ENCODE data around the gene LIPM. TPM values are rescaled to one million over a fixed set of nuclear protein-coding genes. Genes with fewer than 3 reads are reported as not detected.

The LIPM gene
- total RNA-seq, 1 donor from 2014 or later: not detected

DNA sequence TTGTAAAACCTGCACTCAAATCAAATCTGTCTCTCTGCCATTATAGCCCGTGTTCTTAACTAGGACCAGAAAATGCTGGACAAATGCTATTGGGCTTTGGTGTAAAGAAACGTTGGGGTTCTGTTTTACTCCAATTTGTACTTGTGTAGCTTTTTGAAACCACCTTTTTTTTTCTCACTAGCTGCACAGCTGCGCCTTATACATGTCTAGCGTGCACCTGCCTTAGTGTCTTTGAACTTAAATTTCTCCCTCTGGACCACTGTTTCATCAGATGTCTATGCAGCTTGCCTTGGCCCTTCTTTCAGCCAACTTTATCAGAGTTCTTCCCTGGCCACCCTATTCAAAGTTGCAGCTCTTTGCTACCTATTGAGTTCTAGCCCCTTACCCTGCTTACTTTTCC is 7.1 kb downstream of the LIPM start:
- intact Hi-C loops (cut with micrococcal nuclease): loop anchor here (1.0 kb wide), 3 partner anchors 81 to 244 kb away; no protein-coding TSS in a partner anchor
- Mint-ChIP-seq H3K36me3 (ENCODE audit: low read depth) (no peaks in the 10 kb centered on the region), H3K4me3 (no peak overlapping the region), H3K9me3 (no peaks in the 10 kb centered on the region), H3K27ac (no peak overlapping the region), H3K4me1 (ENCODE audit: low read depth) (peaks cover 13% of the 10 kb centered on the region), H3K27me3 (ENCODE audit: insufficient read depth) (peaks cover 7% of the 10 kb centered on the region)
- DNase-seq (ENCODE audit: low spot score): no peak

DNA sequence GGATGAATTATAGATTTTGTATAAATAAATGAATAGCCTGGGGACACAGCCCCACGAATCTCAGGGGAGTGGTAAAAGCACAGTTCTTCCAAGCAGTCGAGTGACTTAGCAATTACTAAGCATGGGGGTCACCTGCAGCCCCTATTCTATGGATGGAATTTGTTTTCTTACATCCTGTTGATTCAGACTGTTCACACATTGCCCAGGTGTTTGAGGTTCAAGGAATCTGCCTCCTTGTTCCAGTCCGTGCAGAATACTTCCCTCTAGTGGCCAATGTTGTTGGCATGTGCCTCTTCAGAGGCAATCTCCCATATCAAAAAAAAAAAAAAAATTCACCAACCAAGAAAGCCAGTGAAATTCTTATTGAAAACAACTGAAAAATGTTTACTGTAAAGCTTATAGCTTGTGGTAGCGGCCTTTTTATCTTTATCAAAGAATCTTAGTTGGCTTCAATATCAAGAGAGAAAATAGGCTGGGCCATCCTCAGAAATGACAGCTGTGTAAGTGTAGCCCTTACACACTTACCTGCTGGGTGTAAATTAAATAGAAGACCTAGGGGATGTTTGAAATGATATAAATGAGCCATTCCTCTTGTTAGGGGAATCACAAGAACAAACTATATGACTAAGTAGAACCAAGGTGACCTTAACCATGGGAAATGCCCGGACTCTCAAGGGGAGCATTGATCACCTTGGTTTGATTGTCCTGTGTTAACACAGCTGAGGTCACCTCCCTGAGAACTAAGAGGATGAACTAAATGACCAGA is 7.8 kb downstream of the LIPM start:
- H3K9me3 Mint-ChIP-seq: no peaks in the 10 kb centered on the region
- intact Hi-C loops (cut with micrococcal nuclease): loop anchor here (1.0 kb wide), 3 partner anchors 82 to 245 kb away; no protein-coding TSS in a partner anchor
- H3K27me3 Mint-ChIP-seq (ENCODE audit: insufficient read depth): peaks cover 4% of the 10 kb centered on the region
- H3K4me1 Mint-ChIP-seq (ENCODE audit: low read depth): peaks cover 18% of the 10 kb centered on the region
- no peaks in the 10 kb centered on the region for H3K36me3 Mint-ChIP-seq (ENCODE audit: low read depth)
- no peak overlapping the region for H3K4me3 Mint-ChIP-seq
- no peak overlapping the region for H3K27ac Mint-ChIP-seq
- peak; percentile 34 for DNase-seq (ENCODE audit: low spot score)

DNA sequence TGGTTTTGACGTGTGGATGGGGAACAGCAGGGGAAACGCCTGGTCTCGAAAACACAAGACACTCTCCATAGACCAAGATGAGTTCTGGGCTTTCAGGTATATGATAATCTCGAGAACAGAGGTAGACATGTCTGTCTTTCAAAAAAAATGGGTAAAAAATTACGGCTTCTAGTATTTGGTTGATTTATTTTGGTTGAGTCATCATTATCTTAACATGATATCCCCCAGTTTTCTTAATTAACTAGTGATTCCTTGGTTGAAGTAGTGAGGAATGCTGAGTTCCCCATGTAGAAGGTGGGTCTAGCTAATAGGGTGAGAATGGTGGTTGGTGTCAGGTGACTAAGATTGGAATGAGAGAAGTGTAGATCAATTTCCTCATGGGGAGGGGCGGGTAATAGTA is 10.7 kb downstream of the LIPM start:
- no peak overlapping the region for H3K4me3 Mint-ChIP-seq
- peaks cover 34% of the 10 kb centered on the region for H3K4me1 Mint-ChIP-seq (ENCODE audit: low read depth)
- peaks cover 11% of the 10 kb centered on the region for H3K27me3 Mint-ChIP-seq (ENCODE audit: insufficient read depth)
- H3K27ac Mint-ChIP-seq: no peak overlapping the region
- intact Hi-C loops (cut with micrococcal nuclease): no loop called here
- no peak for DNase-seq (ENCODE audit: low spot score)
- no peaks in the 10 kb centered on the region for H3K36me3 Mint-ChIP-seq (ENCODE audit: low read depth)
- H3K9me3 Mint-ChIP-seq: no peaks in the 10 kb centered on the region

DNA sequence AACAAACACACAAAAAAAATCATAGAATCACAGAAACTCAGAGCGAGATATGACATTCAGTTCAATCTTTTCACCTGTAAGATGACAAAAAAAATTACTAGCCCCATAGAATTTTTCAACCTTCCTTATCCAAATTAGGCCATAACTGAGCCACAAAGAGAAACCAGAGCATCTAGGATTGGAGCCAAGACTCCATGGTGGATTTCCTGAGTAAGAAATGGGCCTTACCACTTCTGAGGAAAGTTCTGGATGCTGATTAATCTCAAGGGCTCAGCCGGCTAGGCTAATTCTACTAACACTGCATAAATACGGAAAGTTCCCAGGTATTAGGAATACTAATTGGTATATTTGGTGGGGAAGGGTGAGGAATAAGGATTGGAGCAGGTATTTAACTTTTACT is 16.8 kb downstream of the LIPM start:
- Mint-ChIP-seq H3K4me3 (no peak overlapping the region), H3K4me1 (ENCODE audit: low read depth) (peaks cover 42% of the 10 kb centered on the region), H3K27me3 (ENCODE audit: insufficient read depth) (peaks cover 7% of the 10 kb centered on the region), H3K9me3 (no peaks in the 10 kb centered on the region), H3K27ac (no peak overlapping the region), H3K36me3 (ENCODE audit: low read depth) (peaks cover 5% of the 10 kb centered on the region)
- intact Hi-C loops (cut with micrococcal nuclease): no loop called here
- DNase-seq (ENCODE audit: low spot score): no peak

DNA sequence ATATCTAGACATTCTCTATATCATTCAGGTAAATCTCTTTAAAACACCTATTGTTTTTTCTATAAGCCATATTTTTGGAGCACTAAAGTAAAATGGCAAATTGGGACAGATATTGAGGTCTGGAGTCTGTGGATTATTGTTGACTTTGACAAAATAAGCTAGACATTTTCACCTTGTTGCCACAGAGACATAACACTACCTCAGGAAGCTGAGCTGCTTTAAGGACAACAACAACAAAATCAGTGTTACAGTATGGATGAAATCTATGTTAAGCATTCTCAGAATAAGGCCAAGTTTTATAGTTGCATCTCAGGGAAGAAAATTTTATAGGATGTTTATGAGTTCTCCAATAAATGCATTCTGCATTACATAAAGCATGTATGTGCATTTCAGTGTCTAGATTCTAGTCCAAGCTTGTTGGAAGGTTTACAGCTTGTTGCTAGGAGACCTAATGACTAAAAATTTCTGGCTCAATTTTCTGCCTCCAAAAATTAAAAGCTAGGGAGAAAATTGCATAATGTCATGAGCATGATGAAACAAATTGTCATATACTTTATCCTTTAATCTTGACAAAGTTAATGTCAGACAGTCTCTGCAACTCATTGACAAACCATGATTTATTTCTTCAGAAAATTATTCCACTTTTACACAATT is 18.3 kb downstream of the LIPM start:
- intact Hi-C loops (cut with micrococcal nuclease): loop anchor here (10.0 kb wide), 1 partner anchor 594 kb away; the partner anchor contains the start of gene IFIT5

DNA sequence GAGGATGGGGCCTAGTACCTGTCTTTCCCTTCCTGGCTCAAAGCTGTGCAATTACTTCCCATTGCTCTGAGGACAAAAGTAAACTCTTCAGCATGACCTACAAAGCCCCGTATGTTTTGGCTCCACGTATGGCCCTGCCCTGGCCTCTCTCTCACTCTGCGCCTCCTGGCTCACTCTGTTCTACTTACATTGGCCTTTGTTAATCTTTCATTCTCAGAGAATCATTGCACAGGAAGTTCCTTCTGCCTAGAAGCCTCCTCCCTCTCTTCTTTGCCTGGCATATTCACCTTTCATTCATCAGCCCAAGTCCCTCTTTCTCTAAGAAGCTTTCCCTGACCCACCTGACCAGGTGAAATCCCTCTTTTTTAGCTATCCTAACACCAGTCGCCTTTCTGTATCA is 23.9 kb downstream of the LIPM start:
- no peaks in the 10 kb centered on the region for H3K27me3 Mint-ChIP-seq (ENCODE audit: insufficient read depth)
- H3K36me3 Mint-ChIP-seq (ENCODE audit: low read depth): peaks cover 11% of the 10 kb centered on the region
- intact Hi-C loops (cut with micrococcal nuclease): loop anchor here (5.0 to 10.0 kb wide), 5 partner anchors 206 to 959 kb away; partner anchors contain the start of gene IFIT5
- peak overlapping the region; percentile 62 for H3K27ac Mint-ChIP-seq
- no peak for DNase-seq (ENCODE audit: low spot score)
- H3K9me3 Mint-ChIP-seq: no peaks in the 10 kb centered on the region
- H3K4me1 Mint-ChIP-seq (ENCODE audit: low read depth): peaks cover 74% of the 10 kb centered on the region
- peak overlapping the region; percentile 26 for H3K4me3 Mint-ChIP-seq

More for the DNA sequence above, 18.3 kb downstream of the LIPM start:
- H3K27me3 Mint-ChIP-seq (ENCODE audit: insufficient read depth): peaks cover 7% of the 10 kb centered on the region
- H3K27ac Mint-ChIP-seq: no peak overlapping the region
- DNase-seq (ENCODE audit: low spot score): no peak
- H3K9me3 Mint-ChIP-seq: no peaks in the 10 kb centered on the region
- H3K36me3 Mint-ChIP-seq (ENCODE audit: low read depth): peaks cover 6% of the 10 kb centered on the region
- peaks cover 51% of the 10 kb centered on the region for H3K4me1 Mint-ChIP-seq (ENCODE audit: low read depth)
- no peak overlapping the region for H3K4me3 Mint-ChIP-seq

DNA sequence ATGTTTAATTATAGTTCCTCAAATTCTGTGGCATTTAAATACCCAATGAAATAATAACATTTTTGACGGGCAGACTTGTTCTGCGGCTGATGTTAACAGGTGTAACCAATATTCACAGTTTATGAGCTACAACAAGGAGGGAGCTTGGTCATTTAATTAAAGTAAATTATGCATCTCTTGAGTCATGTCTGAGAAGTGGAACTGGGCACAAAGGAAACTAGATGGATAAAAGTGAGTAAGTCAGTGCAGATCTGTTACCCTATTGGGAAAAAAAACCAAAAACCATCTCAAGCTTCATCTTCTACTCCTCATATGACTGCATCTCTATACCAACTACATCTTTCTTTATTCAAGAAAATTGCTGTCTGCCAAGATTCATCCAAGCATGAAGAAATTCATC is 25.1 kb downstream of the LIPM start:
- H3K36me3 Mint-ChIP-seq (ENCODE audit: low read depth): peaks cover 11% of the 10 kb centered on the region
- intact Hi-C loops (cut with micrococcal nuclease): loop anchor here (5.0 to 10.0 kb wide), 5 partner anchors 205 to 960 kb away; partner anchors contain the start of gene IFIT5
- H3K4me1 Mint-ChIP-seq (ENCODE audit: low read depth): peaks cover 82% of the 10 kb centered on the region
- no peak overlapping the region for H3K27ac Mint-ChIP-seq
- no peak for DNase-seq (ENCODE audit: low spot score)
- H3K9me3 Mint-ChIP-seq: no peaks in the 10 kb centered on the region
- no peak overlapping the region for H3K4me3 Mint-ChIP-seq
- H3K27me3 Mint-ChIP-seq (ENCODE audit: insufficient read depth): no peaks in the 10 kb centered on the region

DNA sequence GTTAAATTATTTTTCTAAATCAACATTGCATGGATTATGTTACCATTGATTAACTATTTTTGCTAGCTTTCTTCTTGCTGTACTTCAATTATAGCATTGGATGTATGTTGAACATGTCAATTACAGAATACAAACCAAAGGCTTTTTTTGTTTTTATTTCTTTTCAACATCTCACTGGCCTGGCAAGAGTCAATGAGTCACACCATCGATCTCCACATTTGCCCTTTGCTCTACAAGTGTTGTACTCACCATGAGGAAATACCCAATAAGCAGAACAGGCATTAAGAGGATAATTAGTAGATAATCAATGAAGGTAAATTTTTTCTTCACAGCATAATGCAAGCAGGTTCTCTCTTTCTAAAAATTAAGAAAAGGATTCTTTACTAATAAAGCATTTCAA is 25.8 kb downstream of the LIPM start:
- H3K9me3 Mint-ChIP-seq: no peaks in the 10 kb centered on the region
- H3K27ac Mint-ChIP-seq: no peak overlapping the region
- no peaks in the 10 kb centered on the region for H3K27me3 Mint-ChIP-seq (ENCODE audit: insufficient read depth)
- H3K4me3 Mint-ChIP-seq: peak overlapping the region; percentile 12
- DNase-seq (ENCODE audit: low spot score): no peak
- intact Hi-C loops (cut with micrococcal nuclease): loop anchor here (5.0 to 10.0 kb wide), 5 partner anchors 204 to 961 kb away; partner anchors contain the start of gene IFIT5
- H3K4me1 Mint-ChIP-seq (ENCODE audit: low read depth): peaks cover 84% of the 10 kb centered on the region
- peaks cover 8% of the 10 kb centered on the region for H3K36me3 Mint-ChIP-seq (ENCODE audit: low read depth)

DNA sequence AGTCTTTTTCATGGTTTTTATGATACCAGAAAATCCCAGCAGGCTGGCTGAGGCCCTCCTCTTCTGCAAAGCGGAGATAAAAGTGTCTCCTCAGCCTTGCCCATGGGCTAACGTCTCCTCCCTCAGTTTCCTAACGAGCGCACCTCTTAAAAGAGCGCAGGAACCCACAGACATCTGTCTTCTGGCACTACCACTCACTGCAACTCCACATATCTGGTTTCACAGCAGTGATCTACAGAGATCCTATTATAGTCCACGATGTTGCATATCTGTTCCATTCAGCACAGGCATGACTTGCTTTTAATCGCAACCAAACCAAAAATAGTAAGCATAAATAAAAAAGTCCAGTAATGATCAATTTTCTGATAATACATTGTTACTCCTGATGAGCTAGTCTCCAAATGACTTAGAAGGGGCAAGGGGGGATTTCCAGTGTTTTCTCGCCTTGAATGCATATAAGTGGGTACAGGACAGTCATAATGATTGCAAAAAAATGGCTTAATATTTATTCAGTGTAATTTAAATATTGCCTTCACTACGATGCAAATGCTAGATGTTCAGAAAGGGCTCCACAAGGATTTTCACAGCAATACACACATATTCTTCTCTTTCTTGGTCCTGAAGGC is 28.2 kb downstream of the LIPM start:
- peaks cover 70% of the 10 kb centered on the region for H3K4me1 Mint-ChIP-seq (ENCODE audit: low read depth)
- no peaks in the 10 kb centered on the region for H3K9me3 Mint-ChIP-seq
- intact Hi-C loops (cut with micrococcal nuclease): no loop called here
- no peak overlapping the region for H3K4me3 Mint-ChIP-seq
- DNase-seq (ENCODE audit: low spot score): no peak
- H3K36me3 Mint-ChIP-seq (ENCODE audit: low read depth): peaks cover 5% of the 10 kb centered on the region
- no peaks in the 10 kb centered on the region for H3K27me3 Mint-ChIP-seq (ENCODE audit: insufficient read depth)
- H3K27ac Mint-ChIP-seq: no peak overlapping the region

DNA sequence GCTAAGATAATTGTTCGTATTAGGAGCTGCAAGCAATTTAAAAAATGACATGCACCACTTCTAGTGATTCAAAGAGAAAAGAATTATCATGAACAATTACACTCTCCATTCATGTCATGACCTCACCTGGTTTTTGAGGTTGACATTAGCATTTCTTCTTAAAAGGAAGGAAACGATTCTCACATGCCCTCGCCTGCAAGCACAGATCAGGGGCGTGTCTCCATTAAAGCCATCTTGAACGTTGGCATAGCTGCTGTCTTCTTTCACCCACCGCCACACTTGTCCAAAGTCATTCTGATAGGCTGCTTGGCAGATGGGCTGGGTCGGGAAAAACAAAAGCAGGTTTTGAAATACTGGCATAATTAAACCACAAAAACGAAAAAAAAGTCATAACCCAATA is 29.2 kb downstream of the LIPM start:
- no peaks in the 10 kb centered on the region for H3K9me3 Mint-ChIP-seq
- H3K27me3 Mint-ChIP-seq (ENCODE audit: insufficient read depth): no peaks in the 10 kb centered on the region
- intact Hi-C loops (cut with micrococcal nuclease): no loop called here
- peaks cover 61% of the 10 kb centered on the region for H3K4me1 Mint-ChIP-seq (ENCODE audit: low read depth)
- no peak overlapping the region for H3K27ac Mint-ChIP-seq
- no peaks in the 10 kb centered on the region for H3K36me3 Mint-ChIP-seq (ENCODE audit: low read depth)
- no peak overlapping the region for H3K4me3 Mint-ChIP-seq
- peak; percentile 26 for DNase-seq (ENCODE audit: low spot score)

DNA sequence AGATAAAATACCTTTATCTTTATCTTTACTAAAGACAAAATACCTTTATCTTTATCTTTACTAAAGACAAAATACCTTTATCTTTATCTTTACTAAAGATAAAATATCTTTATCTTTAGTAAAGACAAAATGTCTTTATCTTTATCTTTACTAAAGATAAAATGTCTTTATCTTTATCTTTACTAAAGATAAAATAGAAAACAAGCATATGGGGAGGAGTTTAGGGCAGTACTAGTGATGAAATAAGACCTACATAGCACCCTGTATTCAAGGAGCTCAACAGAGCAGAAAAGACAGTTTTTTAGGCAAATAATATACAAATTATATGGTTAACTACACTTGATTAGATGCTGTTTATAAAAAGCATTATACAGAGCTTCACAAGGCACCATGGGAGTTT is 29.8 kb downstream of the LIPM start:
- Mint-ChIP-seq H3K27ac (no peak overlapping the region), H3K4me3 (no peak overlapping the region), H3K4me1 (ENCODE audit: low read depth) (peaks cover 54% of the 10 kb centered on the region), H3K9me3 (no peaks in the 10 kb centered on the region), H3K27me3 (ENCODE audit: insufficient read depth) (no peaks in the 10 kb centered on the region), H3K36me3 (ENCODE audit: low read depth) (no peaks in the 10 kb centered on the region)
- intact Hi-C loops (cut with micrococcal nuclease): no loop called here
- DNase-seq (ENCODE audit: low spot score): no peak

DNA sequence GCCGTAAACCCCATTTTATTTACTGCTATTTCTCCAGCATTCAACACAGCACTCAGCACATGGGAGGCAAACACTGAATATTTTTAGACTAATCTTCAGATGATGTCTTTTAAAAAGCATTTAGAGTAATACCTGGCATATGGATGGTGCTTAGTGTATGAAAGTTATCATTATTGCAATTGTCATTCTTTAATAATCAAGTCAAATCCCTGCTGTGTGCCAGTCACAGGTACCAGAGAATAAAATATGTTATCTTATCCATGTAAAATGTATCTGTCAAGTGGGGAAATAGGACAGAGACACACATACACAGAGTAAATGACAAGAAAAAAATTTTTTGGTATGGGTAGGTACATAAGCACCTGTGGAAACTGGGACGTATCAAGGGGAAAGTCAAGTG is 30.6 kb downstream of the LIPM start:
- no peak for DNase-seq (ENCODE audit: low spot score)
- intact Hi-C loops (cut with micrococcal nuclease): no loop called here
- H3K4me1 Mint-ChIP-seq (ENCODE audit: low read depth): peaks cover 48% of the 10 kb centered on the region
- no peaks in the 10 kb centered on the region for H3K9me3 Mint-ChIP-seq
- H3K4me3 Mint-ChIP-seq: no peak overlapping the region
- H3K27ac Mint-ChIP-seq: no peak overlapping the region
- no peaks in the 10 kb centered on the region for H3K27me3 Mint-ChIP-seq (ENCODE audit: insufficient read depth)
- no peaks in the 10 kb centered on the region for H3K36me3 Mint-ChIP-seq (ENCODE audit: low read depth)

DNA sequence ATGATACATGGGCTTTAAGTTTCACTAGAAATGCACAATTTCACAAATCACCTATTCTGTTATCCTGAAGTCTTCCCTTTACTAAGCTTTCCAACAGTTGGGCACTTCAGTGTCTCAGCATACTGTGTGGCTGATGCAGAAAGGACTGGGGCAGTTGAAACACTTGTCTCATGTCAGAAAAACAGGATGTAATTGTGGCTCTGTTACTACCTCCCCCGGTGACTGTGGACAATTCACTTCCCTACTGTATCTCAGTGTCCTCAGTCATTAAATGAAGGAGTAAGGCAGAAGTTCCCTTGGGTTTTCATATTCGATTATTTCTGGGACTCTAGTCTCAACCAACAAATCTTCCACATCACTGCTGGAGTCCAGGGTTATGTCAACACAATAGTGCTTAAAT is 31.2 kb downstream of the LIPM start:
- intact Hi-C loops (cut with micrococcal nuclease): loop anchor here (2.0 kb wide), 2 partner anchors 157 to 377 kb away; partner anchors contain the start of gene FAS
- Mint-ChIP-seq H3K4me3 (peak overlapping the region; percentile 48), H3K27ac (peak overlapping the region; percentile 71), H3K4me1 (ENCODE audit: low read depth) (peaks cover 42% of the 10 kb centered on the region), H3K27me3 (ENCODE audit: insufficient read depth) (no peaks in the 10 kb centered on the region), H3K36me3 (ENCODE audit: low read depth) (no peaks in the 10 kb centered on the region), H3K9me3 (no peaks in the 10 kb centered on the region)
- DNase-seq (ENCODE audit: low spot score): no peak
